NT2/D1 (cell line): ENCODE results near the gene ZNF438.

ENCODE experiments used
- SUZ12 ChIP-seq: IDR thresholded peaks from 2 replicates; pipeline ENCODE4 v1.6.1; 2011; ENCODE audit not compliant: insufficient read length, insufficient read depth; ENCODE audit errors: extremely low read depth
- ZNF274 ChIP-seq: IDR thresholded peaks from 2 replicates; pipeline ENCODE4 v1.6.1; 2011; ENCODE audit warnings: mild to moderate bottlenecking, low read depth, low read length

GRCh38 chr10:30847642-30848041, 184.0 kb downstream of the ZNF438 start:
- no peak for TF ChIP-seq SUZ12
- TF ChIP-seq ZNF274, result no peak
